Activated effector memory CD4-positive, alpha-beta T cell treated with anti-CD3 and anti-CD28 coated beads, Interleukin-2, amount 50 U/mL, for 16 hours (primary cell): ENCODE results near the gene HEY2.
"Not testable (repeated sequence)": the region's sequence is repeated elsewhere in the genome, so short reads cannot be mapped to it uniquely, and the experiment has no call there.

ENCODE experiments used
- DNase-seq: peaks from one replicate; pipeline ENCODE4 v3.0.0-alpha.2; 2020

The HEY2 gene

GRCh38 chr6:125773387-125774341 lies 24.2 kb downstream of the HEY2 start:
- DNase-seq, result no peak

GRCh38 chr6:125776107-125776826 lies 26.8 kb downstream of the HEY2 start:
- not testable (repeated sequence) for DNase-seq

- peak; percentile 94 for DNase-seq
These were observed 30.6 kb downstream of the HEY2 start for GRCh38 chr6:125779924-125780539.

GRCh38 chr6:125780540-125781313 lies 31.3 kb downstream of the HEY2 start:
- DNase-seq, result peak; percentile 84

GRCh38 chr6:125781314-125781868 lies 32.0 kb downstream of the HEY2 start:
- DNase-seq, result peak; percentile 80

GRCh38 chr6:125784365-125784764 lies 34.9 kb downstream of the HEY2 start:
- no peak for DNase-seq

GRCh38 chr6:125787791-125788190 lies 38.4 kb downstream of the HEY2 start:
- DNase-seq, result no peak

- no peak for DNase-seq
These were observed 39.7 kb downstream of the HEY2 start for GRCh38 chr6:125789167-125789566.

- DNase-seq, result peak; percentile 77
These were observed 40.3 kb downstream of the HEY2 start for GRCh38 chr6:125789576-125790357.

GRCh38 chr6:125790358-125791150 lies 41.1 kb downstream of the HEY2 start, which contains the start of gene NCOA7:
Gene NCOA7, plus strand, starts transcription at chr6:125790960. Its CDS starts 24,395 bp downstream, at chr6:125815355.
- DNase-seq, result peak; percentile 93

- peak; percentile 81 for DNase-seq
These were observed 41.9 kb downstream of the HEY2 start for GRCh38 chr6:125791151-125791819.

GRCh38 chr6:125791820-125792165 lies 42.4 kb downstream of the HEY2 start:
- no peak for DNase-seq

- DNase-seq, result no peak
These were observed 42.7 kb downstream of the HEY2 start for GRCh38 chr6:125792172-125792571.

GRCh38 chr6:125792680-125793079 lies 43.2 kb downstream of the HEY2 start:
- DNase-seq, result no peak

- DNase-seq, result no peak
These were observed 43.8 kb downstream of the HEY2 start for GRCh38 chr6:125793280-125793679.

- no peak for DNase-seq
These were observed 44.4 kb downstream of the HEY2 start for GRCh38 chr6:125793863-125794262.

GRCh38 chr6:125794342-125795137 lies 45.1 kb downstream of the HEY2 start:
- no peak for DNase-seq

GRCh38 chr6:125795301-125795700 lies 45.9 kb downstream of the HEY2 start:
- DNase-seq, result no peak
